D721Med (cell line): Measurements from ENCODE around the gene RNF152.
A peak's percentile ranks its signal among the peaks of the same experiment; 100 is the strongest.

Source experiments
- DNase-seq: peaks from one replicate; pipeline ENCODE4 v3.0.0; 2011; ENCODE audit warnings: low spot score; ENCODE audit not compliant: insufficient read length
- FAIRE-seq: peaks from 2 replicates; lab custom pipeline; 2011; peaks lifted over from hg19 to GRCh38; lab: Jason Lieb, UNC
- TF ChIP-seq, protein P1 (sequence below): IDR thresholded peaks from 2 replicates; pipeline ENCODE4 v1.5.1; 2012; ENCODE audit warnings: mild to moderate bottlenecking, control low read depth; ENCODE audit not compliant: insufficient read depth; ENCODE audit errors: missing control alignments

The RNF152 gene

DNA sequence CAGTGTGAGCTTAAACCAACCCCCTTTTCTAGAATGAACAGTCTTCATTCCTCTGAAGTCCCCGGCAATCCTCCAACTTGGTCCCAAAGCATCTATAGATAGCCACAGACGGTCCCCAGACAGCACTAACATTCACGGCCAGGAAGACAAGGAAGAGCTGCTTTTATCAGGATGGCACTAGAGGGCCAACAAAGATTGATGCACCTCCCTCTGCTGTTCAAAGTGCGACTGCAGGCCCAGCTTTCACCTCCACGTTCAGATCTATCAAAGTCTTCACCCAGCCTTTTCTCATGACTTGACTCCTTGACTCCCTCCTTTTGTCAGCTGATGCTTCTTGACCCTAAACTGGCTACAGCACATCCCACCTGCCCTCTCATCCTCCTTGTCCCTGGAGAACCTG, 54.3 kb downstream of the RNF152 start:
- FAIRE-seq (no peak), DNase-seq (no peak)
- TF ChIP-seq, protein P1, sequence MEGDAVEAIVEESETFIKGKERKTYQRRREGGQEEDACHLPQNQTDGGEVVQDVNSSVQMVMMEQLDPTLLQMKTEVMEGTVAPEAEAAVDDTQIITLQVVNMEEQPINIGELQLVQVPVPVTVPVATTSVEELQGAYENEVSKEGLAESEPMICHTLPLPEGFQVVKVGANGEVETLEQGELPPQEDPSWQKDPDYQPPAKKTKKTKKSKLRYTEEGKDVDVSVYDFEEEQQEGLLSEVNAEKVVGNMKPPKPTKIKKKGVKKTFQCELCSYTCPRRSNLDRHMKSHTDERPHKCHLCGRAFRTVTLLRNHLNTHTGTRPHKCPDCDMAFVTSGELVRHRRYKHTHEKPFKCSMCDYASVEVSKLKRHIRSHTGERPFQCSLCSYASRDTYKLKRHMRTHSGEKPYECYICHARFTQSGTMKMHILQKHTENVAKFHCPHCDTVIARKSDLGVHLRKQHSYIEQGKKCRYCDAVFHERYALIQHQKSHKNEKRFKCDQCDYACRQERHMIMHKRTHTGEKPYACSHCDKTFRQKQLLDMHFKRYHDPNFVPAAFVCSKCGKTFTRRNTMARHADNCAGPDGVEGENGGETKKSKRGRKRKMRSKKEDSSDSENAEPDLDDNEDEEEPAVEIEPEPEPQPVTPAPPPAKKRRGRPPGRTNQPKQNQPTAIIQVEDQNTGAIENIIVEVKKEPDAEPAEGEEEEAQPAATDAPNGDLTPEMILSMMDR: no peak

DNA sequence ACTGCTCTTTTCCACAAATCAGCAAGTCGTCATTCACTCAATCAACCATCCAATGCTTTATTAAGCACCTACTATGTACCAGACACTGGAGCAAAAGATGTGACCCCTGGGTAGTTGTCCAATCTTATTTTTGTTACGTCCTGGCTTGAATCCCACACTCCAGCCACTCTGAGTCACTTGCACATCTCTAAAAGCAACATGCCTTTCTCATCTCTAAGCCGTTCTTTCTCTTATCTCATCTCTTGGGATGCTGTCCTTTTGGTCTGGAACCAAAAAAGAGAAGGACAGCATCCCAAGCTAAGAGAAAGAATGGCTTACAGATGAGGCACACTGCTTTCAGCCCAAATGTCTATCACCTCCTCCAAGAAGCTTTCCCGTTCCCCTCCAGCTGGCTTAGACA, 58.8 kb downstream of the RNF152 start:
- DNase-seq (no peak), FAIRE-seq (no peak)
- TF ChIP-seq, protein P1: no peak

DNA sequence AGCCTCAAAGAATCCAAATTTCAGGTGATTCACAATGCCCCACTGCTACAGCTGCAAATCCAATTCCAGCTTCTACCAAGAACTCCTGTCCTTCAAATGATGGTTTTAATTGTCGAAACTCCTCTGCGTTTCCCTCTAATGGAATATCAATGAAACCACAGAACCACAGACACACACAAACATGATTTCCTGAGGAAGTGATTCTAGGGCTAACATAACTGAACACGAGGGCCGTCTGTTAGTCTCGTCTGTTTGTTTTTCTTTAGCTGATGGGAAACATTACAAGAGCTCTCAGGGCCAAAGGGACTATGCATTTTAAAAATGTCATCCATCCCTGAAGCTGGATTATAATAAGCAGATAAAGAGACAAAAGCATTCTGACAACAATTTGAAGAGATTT, 59.4 kb downstream of the RNF152 start:
- TF ChIP-seq, protein P1: no peak
- DNase-seq (no peak), FAIRE-seq (no peak)

DNA sequence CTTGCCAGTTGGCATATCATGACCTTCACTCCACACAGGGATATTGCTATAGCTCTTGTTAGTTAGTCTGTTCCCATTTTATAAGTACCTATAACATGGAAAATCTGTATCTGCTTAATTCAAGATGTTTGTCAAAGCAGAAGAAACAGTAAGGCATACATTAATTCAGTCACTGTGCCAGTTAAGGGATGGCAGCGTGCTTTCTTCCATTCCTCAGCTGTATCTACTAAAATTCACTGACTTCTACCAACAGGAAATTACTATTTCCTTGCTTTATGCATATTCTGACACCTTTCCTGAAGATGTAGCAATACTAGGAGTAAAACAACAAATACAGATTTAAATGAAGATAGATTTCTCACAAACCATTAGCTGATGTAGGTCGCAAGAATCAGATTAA, 59.9 kb downstream of the RNF152 start:
- peak; percentile 98 for FAIRE-seq
- TF ChIP-seq, protein P1: no peak
- DNase-seq: no peak

DNA sequence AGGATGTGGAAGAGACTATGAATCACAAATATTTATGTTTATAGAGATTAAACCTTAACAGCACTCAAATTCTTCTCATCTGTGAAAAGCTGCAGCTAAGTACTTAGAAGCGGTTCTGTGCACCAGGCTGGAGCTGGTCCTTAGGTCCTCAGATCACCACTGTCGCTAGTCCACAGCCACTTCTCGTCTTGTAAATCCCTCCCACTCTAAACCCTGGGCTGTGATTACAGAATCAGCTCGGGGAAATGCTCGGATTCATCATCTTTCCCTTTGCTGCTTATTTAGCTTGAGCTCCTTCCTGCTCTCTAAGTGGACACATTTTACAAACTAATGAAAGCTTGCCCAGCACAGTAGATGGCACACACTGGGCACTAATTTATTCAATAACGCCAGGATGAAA, 61.7 kb downstream of the RNF152 start:
- peak; percentile 97 for FAIRE-seq
- TF ChIP-seq, protein P1: no peak
- DNase-seq: no peak

DNA sequence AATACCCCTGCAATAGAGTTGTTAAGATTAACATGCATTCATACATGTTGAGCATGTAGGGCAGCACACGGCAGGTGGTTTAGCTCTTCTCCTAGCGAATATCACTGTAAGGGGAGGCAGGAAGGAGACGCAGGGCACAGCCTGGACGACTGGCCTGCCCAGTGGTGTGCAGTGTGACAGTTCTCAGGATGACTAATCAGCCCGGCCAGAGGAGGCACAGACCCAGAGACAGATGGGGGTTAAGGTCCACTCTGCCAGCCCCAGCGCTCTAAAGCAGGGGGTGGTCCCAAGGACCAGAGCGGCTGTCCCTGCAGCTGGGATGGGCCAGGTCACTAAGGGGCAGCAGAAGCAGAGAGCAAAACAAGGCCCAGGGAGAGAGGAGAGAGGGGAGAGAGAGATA, 63.7 kb downstream of the RNF152 start:
- DNase-seq (no peak), FAIRE-seq (peak; percentile 58)
- TF ChIP-seq, protein P1: no peak

DNA sequence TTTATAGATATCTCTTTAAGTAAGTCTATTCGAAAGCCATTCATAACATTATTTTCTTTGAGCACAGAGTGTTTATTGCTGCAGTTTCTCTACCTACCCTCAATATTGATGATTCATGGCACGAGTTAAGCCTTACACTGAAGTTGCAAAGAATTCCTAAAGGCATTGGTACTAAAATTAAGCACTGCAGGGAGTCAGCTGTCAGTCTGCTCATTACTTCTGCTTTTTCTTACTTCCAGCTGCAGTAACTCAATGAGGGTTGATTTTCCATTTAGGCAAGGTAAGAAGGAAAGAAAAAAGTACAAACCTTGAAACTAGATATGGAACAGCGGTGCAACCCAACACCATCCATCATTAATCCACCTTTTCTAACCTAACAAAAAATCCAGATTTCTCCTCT, 65.2 kb downstream of the RNF152 start:
- FAIRE-seq (no peak), DNase-seq (no peak)
- TF ChIP-seq, protein P1: no peak
